HG03521 (cell line): ENCODE data around the gene PARVG.
"Not testable (repeated sequence)": the region's sequence is repeated elsewhere in the genome, so short reads cannot be mapped to it uniquely, and the experiment has no call there.

Experiments used
- ATAC-seq: cut with Tn5 transposase; IDR thresholded peaks from one replicate; pipeline ENCODE4 v1.9.1; 2021; ENCODE audit warnings: mild to moderate bottlenecking, moderate library complexity; ENCODE audit not compliant: unreplicated experiment

Gene PARVG

DNA sequence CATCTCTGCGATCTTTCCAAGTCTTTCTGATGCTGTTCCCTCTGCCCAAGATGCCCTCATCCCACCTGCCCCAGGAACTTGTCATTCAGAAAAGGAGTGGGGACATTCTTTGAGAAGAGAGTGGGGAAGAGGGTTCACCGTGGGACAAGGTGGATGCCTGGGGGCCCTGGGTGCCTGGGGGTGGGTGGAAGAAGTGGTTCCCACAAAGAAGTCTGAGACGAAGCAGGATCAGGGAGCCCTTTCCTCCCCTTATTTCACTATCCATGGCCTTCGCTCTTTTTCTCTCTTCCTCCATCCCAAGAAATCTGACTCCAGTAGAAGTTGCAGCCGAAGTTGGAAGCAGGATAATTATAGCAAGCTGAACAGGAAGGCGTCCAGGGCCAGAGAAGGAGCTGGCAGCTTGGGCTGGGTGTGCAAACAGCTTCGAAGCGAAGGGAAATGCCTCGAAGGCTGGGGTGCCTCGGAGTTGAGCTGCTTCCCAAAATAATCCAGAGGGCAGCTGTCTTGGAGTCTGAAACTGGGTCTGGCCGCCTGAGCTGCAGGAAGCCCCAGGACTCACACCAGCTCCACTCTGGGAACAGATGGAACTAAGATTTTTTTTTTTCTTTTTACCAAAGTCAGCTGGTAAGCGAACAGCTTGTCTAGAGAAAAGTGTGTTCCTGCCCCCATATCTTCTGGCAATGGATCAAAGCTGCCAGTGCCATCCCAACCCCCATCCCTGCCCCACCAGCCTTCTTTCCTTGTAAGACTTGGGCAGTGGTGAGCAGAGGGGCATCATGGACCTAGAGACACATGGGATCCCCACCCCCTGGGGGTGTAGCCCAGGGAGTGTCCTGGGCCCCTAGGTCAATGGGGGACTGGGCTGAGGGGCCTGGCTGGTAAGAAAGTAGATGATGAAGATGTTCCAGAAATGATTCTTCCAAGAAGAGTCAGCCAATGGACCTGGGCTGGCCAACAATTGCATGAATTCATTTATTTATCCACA is 31.5 kb downstream of the PARVG start:
- no peak for ATAC-seq

DNA sequence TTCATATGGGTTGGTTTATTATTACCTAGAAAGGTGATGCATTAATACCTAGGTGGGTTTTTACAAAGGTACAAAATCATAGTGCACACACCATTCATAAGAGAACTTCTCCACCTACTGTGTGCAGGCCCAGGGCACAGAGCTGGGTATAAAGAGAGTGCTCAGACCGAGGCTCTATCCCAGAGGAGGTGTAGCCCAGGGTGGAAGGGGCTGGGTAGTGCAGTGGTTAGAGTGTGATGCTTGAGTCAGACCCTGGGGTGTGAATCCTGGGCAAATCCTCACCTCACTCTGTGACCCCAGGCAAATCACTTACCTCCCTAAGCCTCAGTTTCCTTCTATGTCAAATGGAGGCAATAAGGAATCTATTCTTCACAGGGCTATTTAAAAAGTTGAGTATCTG is 32.2 kb downstream of the PARVG start:
- no peak for ATAC-seq

DNA sequence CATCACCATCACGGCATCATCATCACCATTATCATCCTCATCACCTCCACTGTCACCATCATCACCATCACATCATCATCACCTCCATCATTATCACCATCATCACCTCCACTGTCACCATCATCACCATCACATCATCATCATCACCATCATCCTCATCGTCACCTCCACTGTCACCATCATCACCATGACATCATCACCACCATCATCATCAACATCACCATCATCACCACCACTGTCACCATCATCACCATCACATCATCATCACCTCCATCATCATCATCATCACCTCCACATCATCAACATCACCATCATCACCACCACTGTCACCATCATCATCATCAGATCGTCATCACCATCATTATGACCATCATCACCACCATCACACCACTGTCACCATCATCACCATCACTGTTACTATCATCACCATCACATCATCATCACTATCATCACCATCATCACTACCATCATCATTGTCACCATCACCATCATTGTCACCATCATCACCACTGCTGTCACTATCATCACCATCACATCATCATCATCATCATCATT is 32.8 kb downstream of the PARVG start:
- no peak for ATAC-seq

DNA sequence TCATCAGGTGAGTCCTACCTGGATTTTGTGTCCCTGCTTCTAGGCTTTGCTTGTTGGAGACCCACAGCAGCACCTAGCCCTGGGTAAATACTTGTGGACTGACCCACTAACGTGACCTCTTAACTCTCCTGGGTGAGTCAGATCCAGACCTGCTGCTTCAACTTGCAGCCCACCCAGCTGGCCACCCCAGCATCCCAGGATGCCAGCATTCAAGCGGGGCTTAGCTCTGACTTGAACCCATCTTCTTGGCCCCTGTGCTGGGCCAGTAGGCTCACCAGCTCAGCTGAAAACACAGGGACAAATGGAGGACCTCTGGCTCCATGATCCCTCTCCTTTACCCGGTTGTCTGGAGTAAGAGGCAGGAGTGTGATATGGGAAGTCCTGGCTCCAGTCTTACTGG is 33.5 kb downstream of the PARVG start:
- ATAC-seq = no peak

DNA sequence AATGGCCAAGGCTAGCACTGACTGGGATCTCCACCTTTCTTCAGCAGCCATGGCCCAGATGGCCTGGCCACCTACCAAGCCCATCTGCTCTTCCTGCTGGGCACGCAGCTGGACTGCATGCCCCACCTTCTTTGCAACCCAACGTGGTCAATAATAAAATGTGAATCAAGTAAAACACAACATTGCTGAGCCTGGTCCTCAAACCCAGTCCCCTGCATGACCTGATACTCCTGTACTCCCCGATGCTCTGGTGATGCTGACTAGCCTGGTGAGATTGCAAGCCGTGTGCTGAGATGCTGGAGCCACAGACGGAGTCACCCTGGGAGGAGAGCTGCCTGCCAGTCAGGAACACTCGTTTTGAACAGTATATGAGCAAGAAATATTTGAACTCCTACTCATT is 34.0 kb downstream of the PARVG start:
- ATAC-seq = no peak

DNA sequence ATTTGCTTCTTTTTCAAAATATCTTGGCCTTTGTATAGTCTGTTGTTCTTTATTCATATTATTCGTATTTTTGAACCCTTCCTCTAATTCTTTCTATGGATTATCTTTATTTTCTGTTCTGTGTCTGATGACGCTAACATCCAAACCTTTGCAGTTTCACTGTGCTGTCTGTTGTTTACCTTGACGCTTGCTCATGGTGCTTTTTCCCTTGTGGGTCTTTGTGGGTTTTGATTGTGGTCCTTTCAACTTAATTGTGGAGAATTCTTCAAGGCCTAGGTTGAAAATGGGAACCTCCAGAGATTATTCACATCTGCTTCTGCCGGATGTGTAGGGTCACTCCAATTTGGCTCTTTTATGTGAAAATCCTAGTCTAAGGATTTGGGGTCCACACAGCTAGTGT is 34.6 kb downstream of the PARVG start:
- no peak for ATAC-seq

DNA sequence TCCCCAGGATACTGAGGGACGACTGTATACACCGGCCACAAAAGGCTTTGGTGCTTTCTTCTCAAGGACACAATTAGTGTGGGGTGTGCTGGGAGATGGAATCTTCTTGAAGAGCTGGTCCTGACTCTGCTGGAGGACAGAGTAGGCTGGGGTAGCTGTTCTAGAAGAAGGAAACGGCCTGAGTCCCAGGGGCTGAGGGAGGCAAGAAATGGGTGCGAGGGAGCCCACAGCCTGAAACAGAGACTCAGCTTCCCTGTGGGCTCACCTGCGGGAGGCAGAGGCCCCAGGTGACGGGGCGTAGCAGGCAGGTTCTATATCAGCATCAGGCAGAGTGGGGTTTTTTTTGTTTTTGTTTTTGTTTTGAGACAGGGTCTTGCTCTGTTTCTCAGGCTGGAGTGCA is 36.6 kb downstream of the PARVG start:
- ATAC-seq = no peak

DNA sequence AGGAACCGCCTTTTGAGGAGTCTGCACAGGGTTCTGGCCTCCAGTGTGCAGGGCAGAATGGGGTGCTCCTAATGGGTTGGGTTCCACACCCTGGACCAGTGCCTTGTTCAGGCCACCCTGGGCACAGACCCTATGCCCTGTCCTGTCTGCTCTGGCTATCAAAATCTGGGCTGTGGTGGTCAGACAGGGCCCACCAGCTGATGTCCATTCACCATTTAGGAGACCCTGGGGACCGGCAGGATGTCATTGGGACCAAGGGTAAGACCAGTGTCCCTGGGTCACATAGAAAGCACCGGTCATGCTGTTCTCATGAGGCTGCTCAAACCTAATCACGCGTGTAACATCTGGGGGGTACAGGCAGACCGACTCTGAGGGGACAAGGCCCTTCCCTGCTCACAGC is 37.3 kb downstream of the PARVG start:
- ATAC-seq = no peak

DNA sequence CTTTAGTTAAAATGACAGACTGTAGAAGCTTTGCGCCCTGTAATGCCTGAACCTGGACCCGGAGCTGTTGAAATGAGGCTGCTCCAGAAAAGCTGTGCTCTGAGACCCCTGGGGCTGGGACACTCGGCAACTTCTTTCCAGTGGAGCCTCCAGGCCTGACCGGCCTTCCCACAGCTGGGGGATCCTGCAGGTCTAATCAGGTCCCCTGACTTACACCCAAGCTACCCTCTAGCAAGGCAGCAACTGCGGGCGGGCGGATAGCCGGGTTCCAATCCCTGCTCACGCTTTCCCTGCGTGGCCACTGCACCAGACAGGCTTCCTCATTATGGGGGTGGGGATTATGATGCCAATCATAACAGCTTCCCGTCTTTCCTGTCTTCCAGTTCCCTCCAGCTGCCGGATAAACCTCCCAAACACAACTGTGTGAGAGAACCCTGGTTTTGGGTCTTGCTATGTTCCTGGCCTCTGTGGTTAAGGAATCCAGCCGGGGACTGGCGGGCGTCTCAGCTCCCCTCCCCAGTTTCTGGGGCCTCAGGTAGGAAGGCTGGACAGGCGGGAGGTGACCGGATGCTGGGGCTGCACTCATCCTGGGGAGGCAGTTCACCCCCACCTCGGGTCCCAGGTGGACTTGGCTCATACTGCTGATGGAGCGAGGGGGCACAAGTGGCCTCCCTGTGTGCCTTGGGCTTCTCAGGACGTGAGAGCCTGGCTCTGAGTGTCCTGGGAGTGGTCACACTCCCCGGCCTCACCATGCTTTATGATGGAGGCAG is 38.6 kb downstream of the PARVG start:
- no peak for ATAC-seq

DNA sequence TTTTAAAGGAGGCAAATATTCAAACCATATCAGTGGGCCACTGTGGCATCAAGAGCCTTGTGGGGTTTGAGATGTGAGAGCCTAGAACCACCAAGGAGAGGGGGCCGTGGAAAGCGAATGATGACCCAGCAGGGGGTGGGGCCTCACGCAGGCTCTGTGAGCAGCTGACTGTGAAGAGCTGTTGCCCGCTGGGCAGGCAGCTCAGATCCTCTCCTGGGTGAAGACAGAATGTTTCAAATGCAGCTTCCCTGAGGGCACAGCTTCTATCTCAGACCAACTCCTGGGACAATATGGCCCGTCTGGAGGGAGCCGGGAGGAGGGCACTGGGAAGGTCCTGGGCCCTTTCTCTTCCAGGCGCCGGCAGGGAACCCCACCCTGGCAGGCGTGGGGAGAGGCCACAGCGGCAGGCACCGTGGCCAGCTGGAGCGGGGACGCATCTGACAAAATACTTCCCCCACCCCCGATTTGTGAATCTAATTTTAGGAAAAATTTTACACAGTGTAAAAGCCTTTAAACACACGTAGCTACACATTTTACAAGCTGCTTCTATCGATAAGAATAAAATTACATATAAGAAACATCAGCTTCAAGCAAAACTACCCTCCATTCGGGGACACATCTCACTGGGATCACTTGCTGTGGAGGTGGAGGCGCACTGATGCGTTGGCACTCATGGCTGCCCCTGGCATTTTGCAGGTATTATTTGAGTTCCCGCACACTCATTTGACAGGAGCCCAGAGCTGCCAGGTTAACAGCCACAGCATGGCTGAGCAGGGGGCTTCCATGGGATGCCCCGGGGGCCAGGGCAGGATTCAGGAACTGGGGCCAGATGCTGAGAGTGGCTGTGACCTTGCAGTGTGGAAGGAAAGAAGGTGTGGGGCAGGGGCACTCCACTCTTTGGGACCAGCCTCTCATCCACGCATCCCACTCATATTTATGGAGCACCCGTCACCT is 40.3 kb downstream of the PARVG start:
- ATAC-seq = no peak

DNA sequence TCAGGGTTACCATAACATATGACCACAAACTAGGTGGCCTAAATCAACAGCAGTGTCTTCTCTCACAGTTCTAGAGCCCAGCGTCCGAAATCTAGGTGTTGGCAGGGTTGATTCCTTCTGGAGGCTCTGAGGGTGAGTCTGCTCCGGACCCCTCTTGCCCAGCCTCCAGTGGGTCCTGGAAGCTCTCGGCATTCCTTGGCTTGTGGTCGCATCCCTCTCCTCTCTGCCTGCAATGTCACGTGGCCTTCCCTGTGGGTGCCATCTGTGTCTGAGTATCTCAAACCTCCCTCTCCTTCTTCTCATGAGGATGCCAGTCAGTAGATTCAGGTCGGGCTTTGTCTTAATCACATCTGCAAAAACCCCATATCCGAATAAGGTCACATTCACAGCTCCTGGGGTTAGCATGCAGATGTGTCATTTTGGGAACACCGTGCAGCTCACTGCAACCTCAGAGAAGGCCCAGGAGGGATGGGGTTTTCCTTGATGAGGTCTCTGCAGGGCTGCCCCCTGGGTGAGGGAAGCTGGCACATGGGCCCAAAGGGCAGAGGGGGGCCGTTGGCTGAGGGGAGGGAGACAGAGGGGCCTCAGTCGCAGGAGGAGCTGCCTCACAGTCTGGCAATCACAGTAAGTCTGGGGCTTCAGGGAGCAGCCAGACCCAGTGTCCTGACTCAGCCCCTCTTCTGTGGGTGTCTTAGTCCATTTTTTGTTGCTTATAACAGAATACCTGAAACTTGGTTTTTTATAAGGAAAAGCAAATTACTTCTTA is 41.2 kb downstream of the PARVG start:
- ATAC-seq = no peak

DNA sequence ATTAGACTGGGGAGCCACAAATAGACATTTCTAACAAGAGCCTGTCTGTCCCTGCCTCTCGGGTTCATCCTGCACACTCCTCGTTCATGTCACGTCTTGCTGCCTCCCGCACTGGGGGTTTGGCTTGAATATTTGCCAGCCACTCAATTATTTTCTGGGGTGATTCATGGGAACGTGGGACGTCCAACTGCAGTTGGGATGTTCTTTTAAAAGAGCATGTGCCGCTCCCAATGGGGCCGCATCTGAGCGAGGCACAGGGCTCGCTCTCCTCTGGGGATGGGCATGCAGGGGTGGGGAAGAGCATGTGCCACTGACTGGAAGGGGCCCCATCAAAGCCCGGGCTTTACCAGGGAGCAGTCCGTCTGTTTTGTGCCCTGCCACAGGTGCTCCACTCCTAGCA is 43.4 kb downstream of the PARVG start:
- no peak for ATAC-seq

DNA sequence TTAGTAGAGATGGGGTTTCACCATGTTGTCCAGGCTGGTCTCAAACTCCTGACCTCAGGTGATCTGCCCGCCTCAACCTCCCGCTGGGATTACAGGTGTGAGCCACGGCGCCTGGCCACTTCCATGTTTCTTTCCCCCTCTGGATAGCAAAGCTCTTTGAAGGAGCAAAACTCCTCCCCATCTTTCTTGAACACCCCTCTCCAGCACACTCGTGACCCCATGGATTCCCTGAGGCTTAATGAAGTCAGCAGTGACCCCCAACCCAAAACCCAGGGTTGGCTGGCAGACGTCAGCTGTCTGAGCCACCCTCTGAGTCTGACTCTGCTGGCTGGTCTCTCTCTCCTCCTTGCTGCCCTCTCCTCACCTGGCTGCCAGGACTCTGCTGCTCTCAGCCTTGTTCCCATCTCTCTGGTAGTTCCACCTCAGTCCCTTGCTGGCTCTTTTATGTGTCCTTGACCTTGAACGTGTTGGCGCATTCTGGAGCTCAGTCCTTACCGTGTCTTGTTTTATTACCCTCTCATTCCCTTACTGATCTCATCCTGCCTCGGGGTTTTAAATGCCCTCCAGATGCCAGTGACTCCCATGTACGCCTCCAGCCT is 44.5 kb downstream of the PARVG start:
- ATAC-seq = no peak

DNA sequence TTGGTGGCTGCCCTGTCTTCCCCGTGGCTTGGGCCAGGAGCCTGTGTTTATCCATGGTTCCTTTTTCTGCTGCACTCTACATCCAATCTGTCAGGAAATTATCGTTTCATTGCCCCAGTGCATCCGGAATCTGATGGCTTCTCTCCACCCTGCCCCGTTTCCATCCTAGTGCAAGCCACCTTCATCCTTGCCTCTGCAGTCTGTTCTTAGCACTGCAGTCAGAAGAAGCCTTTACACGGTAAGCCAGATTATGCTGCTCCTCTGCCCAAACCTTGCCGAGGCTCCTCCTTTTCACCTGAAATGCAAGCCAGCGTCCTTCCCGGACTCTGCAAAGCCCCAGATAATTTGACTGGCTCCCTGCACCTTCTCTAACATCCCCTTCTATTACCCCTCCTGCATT is 45.1 kb downstream of the PARVG start:
- no peak for ATAC-seq

DNA sequence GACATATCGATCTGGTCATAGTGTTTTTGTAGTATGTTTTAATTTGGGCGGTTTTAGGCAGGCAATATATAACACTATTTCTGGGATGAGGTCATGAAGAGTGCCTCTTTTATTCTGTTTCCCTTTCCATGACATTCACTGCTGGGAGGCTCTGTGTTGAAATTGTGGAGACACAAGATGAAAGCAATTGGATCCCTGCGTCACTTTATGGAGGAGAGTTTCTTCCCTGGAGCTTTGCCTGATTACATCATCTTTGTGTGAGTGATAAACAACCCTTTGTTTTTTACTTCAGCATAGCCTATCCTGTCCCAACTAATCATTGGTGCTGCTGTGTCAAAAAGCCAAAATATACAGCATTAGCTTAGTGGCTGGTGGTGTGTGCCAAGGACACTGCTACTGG is 48.6 kb downstream of the PARVG start:
- ATAC-seq = no peak

DNA sequence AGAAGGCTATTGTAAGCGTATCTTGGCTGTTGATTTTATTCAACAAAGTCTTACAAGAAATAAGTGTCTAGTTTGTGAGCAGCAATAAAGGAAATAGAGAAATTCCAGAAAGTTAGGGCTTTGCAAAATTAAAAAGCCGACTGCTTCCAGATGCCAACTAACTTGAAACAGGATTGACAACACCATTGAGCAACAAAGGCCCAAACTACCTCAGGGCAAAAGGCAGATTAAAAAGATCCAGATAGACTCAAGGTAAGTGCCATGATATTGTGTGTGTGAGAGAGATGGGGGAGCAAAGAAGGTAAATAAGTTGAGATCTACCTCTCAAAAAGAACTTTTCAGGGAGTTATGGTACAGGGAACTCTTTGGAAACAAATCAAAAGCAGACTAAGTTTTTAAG is 49.1 kb downstream of the PARVG start:
- no peak for ATAC-seq

DNA sequence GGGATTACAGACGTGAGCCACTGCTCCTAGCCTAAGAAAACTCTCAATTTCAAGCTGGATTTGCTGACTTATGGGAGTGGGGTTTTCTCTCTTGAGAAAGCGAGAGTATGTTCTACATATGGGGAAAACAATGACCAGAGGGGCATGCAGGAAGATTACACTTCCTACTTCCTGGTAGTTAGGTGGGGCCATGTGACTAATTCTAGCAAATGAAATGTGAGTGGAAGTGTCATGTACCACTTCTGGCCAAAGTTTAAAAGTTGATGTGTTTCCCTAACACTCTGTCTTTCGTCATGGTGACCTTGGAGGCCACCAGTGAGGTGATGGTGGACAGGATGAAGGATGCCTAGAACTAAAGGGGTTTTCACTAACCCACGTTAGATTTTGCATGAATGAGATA is 50.5 kb downstream of the PARVG start:
- ATAC-seq = no peak

DNA sequence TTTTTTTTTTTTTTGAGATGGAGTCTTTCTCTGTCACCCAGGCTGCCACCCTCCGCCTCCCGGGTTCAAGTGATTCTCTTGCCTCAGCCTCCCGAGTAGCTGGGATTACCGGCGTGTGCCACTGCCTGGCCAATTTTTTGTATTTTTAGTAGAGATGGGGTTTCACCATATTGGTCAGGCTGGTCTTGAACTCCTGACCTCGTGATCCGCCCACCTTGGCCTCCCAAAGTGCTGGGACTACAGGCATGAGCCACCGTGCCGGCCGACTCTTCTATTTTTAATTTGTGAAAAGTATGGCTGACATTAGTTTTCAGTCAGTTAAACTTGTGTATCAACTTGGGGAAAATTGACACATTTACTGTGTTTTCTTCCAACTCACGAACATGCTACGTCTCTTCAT is 53.6 kb downstream of the PARVG start:
- ATAC-seq = not testable (repeated sequence)

DNA sequence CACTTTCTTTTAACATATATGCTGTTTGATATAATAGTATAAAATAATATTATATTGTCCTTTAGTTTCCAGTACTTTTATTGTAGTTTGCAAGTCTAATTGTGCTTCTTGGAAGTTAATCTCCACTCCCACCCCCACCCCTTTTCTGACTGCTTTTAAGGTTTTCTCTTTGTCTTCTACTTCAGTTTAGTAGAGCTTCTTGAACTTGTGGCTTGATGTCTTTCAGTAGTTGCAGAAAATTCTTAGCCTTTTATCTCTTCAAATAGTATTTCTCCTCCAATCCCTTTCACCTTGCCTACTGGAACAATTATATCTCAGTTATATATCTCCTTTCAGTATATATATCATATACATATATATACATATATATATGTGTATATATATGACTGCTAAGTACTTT is 56.6 kb downstream of the PARVG start:
- no peak for ATAC-seq

DNA sequence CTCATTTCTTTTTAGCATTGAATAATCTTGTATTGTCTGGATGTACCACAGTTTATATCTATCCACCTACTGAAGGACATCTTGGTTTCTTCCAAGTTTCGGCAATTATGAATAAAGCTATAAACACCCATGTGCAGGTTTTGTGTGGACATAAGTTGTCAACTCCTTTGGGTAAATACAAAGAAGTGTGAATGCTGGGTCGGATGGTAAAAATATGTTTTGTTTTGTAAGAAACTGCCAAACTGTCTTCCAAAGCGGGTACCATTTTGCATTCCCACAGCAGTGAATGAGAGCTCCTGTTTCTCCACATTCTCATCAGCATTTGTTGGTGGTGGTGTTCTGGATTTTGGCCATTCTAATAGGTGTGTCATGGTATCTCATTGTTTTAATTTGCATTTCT is 60.4 kb downstream of the PARVG start:
- not testable (repeated sequence) for ATAC-seq
